Calu3 (cell line): ENCODE measurements around the gene GAGE10. TPM values are rescaled to one million over a fixed set of nuclear protein-coding genes. Genes with fewer than 3 reads are reported as not detected.

Source experiments
- BruUV-seq: library from RNA; stranded (reverse); fragments of 400-500 nt; replicated peaks from 2 replicates; lab custom pipeline; 2021; lab: Mats Ljungman, UMichigan
- CTCF ChIA-PET: fragments of 300-600 bp; sonication (Branson Sonifier 250); formaldehyde crosslinking; loops from one replicate; lab custom pipeline; 2022; ENCODE audit warnings: antibody characterized with exemption; lab: Charles Lee
- DNase-seq: peaks from one replicate; pipeline ENCODE4 v3.0.0; 2022
- H3K27ac Mint-ChIP-seq: one replicate; pipeline ENCODE4 v1.8.0; 2022; ENCODE audit warnings: mixed read lengths; ENCODE audit not compliant: unreplicated experiment
- H3K27me3 Mint-ChIP-seq: one replicate; pipeline ENCODE4 v1.8.0; 2022; ENCODE audit warnings: mixed read lengths; ENCODE audit not compliant: unreplicated experiment
- H3K36me3 Mint-ChIP-seq: one replicate; pipeline ENCODE4 v1.8.0; 2022; ENCODE audit warnings: mild to moderate bottlenecking, moderate library complexity, mixed read lengths; ENCODE audit not compliant: insufficient read depth, unreplicated experiment
- H3K4me1 Mint-ChIP-seq: one replicate; pipeline ENCODE4 v1.8.0; 2022; ENCODE audit warnings: mild to moderate bottlenecking, low read depth, mixed read lengths; ENCODE audit not compliant: unreplicated experiment
- H3K4me3 Mint-ChIP-seq: one replicate; pipeline ENCODE4 v1.8.0; 2022; ENCODE audit warnings: mild to moderate bottlenecking, low read depth, moderate library complexity, mixed read lengths; ENCODE audit not compliant: unreplicated experiment
- H3K9me3 Mint-ChIP-seq: one replicate; pipeline ENCODE4 v1.8.0; 2022; ENCODE audit warnings: low read depth, mixed read lengths; ENCODE audit not compliant: unreplicated experiment
- intact Hi-C: fragments of 100-400 bp; cut with micrococcal nuclease; formaldehyde crosslinking; loops from one replicate; pipeline ENCODE4 v1.10.0; 2022; ENCODE audit not compliant: unreplicated experiment
- total RNA-seq: library from RNA; stranded (reverse); gene quantifications from 2 replicates; pipeline ENCODE4 v1.2.3, GENCODE V29; 2022
- TF ChIP-seq, protein P1 (sequence below): fragments of 200-600 bp; IDR thresholded peaks from one replicate; pipeline ENCODE4 v1.8.0; 2022; ENCODE audit warnings: antibody characterized with exemption; ENCODE audit not compliant: unreplicated experiment

Gene GAGE10
- total RNA-seq, 1 experiment from 2014 or later: not detected

GRCh38 chrX:49272421-49272820, 31.0 kb upstream of the GAGE10 start:
- Mint-ChIP-seq H3K4me1 (peaks cover 26% of the 10 kb centered on the region), H3K9me3 (no peaks in the 10 kb centered on the region), H3K27me3 (no peaks in the 10 kb centered on the region), H3K36me3 (peaks cover 50% of the 10 kb centered on the region), H3K4me3 (no peak overlapping the region), H3K27ac (no peak overlapping the region)
- BruUV-seq: no TSS peak
- intact Hi-C loops: no loop called here
- no peak for DNase-seq
- TF ChIP-seq, protein P1, sequence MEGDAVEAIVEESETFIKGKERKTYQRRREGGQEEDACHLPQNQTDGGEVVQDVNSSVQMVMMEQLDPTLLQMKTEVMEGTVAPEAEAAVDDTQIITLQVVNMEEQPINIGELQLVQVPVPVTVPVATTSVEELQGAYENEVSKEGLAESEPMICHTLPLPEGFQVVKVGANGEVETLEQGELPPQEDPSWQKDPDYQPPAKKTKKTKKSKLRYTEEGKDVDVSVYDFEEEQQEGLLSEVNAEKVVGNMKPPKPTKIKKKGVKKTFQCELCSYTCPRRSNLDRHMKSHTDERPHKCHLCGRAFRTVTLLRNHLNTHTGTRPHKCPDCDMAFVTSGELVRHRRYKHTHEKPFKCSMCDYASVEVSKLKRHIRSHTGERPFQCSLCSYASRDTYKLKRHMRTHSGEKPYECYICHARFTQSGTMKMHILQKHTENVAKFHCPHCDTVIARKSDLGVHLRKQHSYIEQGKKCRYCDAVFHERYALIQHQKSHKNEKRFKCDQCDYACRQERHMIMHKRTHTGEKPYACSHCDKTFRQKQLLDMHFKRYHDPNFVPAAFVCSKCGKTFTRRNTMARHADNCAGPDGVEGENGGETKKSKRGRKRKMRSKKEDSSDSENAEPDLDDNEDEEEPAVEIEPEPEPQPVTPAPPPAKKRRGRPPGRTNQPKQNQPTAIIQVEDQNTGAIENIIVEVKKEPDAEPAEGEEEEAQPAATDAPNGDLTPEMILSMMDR: no peak
- CTCF ChIA-PET: no interaction called here

DNA sequence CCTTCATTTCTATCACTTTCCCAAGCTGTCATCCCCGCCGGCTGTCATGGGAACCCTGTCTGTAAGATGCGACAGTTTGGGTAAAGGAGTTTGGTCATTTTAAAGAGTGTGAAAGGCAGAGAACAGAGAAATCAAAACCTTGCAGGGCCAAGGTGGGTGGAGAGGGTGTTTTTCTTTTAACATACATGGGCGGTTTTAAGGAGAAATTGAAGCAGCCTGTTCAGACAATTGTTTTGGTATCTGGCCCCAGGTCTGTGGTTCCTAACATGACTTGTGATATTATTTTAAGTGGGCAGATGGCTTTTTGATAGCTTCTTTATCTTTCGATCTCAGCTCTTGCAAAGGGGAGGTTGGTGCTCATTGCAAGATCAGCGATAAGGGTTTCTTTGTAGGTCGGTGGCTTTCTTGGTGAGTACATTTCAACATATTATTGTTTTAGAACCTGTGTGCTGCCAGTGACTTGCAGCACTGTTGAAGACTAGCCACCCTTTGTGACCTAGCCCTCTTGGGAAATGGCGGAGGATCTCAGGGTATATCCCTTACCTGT, 30.2 kb upstream of the GAGE10 start:
- no TSS peak for BruUV-seq
- no peak for DNase-seq
- intact Hi-C loops: no loop called here
- CTCF ChIA-PET: interaction anchor here (1.0 kb wide), 1 partner anchor 10 kb away, joined by 3 read pairs; no protein-coding TSS in a partner anchor
- TF ChIP-seq, protein P1: no peak
- peaks cover 49% of the 10 kb centered on the region for H3K36me3 Mint-ChIP-seq
- H3K27ac Mint-ChIP-seq: no peak overlapping the region
- H3K4me1 Mint-ChIP-seq: peaks cover 20% of the 10 kb centered on the region
- H3K9me3 Mint-ChIP-seq: no peaks in the 10 kb centered on the region
- H3K4me3 Mint-ChIP-seq: no peak overlapping the region
- no peaks in the 10 kb centered on the region for H3K27me3 Mint-ChIP-seq

DNA sequence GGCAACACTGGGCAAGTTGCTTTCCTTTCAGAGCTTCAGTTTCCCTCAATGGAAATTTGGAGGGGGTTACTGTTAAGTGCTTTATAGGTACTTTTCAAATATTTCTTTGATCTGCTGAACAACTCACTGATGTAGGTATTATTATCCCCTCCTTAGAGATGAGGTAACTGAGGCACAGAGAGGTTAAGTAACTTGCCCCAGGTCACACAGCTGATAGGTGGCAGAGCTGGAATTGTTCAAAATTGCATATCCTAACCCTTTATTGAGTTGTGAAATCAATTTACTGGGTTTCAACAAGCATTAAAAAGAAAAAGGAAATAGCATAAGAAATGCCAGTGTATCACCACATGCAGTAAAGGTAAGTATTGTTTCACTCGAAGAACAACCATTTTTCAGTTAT, 27.2 kb upstream of the GAGE10 start:
- TF ChIP-seq, protein P1: no peak
- H3K27me3 Mint-ChIP-seq: no peaks in the 10 kb centered on the region
- H3K4me1 Mint-ChIP-seq: peaks cover 11% of the 10 kb centered on the region
- no peak overlapping the region for H3K4me3 Mint-ChIP-seq
- H3K27ac Mint-ChIP-seq: no peak overlapping the region
- H3K36me3 Mint-ChIP-seq: peaks cover 30% of the 10 kb centered on the region
- BruUV-seq: no TSS peak
- DNase-seq: no peak
- no peaks in the 10 kb centered on the region for H3K9me3 Mint-ChIP-seq
- CTCF ChIA-PET: no interaction called here
- intact Hi-C loops: no loop called here

GRCh38 chrX:49276671-49277534, 26.5 kb upstream of the GAGE10 start:
- intact Hi-C loops: no loop called here
- no peaks in the 10 kb centered on the region for H3K27me3 Mint-ChIP-seq
- TF ChIP-seq, protein P1: no peak
- no peak for DNase-seq
- peaks cover 23% of the 10 kb centered on the region for H3K36me3 Mint-ChIP-seq
- CTCF ChIA-PET: no interaction called here
- no TSS peak for BruUV-seq
- H3K4me1 Mint-ChIP-seq: peaks cover 7% of the 10 kb centered on the region
- H3K27ac Mint-ChIP-seq: no peak overlapping the region
- H3K9me3 Mint-ChIP-seq: no peaks in the 10 kb centered on the region
- H3K4me3 Mint-ChIP-seq: no peak overlapping the region
